NCI-H1436 (cell line): ENCODE measurements around the gene PAMR1.

Experiments used
- DNase-seq: peaks from one replicate; lab custom pipeline; 2025; lab: John Stamatoyannopoulos, UW

The PAMR1 gene

DNA sequence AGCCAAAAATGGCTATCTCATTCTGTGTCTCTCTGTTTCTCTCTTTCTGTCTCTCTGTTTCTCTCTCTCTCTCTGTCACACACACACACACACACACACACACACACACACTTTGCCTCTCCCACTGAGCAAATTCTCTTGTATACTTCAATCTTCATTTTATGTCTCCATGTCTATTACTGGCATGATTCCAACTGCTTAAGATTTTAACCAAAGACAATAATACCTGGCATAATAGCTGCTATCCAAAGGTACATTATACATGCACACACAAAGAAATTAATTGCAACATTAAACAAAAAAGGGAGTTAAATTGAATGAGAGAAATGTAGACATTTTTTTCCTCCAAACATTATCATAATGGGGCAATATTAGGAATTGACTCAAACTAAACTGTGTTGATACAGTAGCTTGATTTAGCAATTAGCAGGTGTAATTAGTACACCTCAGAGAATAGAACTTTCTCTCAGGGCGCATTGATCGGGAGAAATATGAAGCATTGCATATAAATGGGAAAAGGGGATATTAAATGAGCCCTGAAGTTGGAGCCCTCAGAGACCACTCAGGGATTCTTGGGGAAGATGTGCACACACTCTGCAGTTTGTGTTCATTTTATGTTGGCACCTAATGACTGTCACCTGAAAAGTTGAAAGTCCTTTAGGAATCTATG, 88.7 kb downstream of the PAMR1 start:
- no peak for DNase-seq

GRCh38 chr11:35433588-35433987, 91.8 kb downstream of the PAMR1 start:
- DNase-seq = no peak

DNA sequence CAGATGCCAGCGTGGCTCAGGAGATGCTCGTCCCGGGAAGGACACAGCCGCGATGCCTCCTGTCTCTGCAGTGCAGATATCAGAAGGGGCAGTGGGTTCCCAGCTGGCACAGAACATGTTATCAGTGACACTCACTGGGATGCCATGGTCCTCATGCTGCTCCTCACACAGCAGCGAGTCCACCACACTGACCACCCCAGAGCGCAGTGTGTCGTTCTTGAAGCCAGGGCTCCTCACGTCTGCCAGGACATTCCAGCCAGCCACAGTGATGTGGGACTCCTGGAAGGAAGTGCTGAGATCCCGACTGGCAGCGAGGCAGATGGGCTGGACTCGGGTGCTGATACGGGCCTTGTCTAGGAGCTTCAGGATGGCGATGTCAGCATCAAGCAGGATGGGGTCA, 93.0 kb downstream of the PAMR1 start:
- no peak for DNase-seq

DNA sequence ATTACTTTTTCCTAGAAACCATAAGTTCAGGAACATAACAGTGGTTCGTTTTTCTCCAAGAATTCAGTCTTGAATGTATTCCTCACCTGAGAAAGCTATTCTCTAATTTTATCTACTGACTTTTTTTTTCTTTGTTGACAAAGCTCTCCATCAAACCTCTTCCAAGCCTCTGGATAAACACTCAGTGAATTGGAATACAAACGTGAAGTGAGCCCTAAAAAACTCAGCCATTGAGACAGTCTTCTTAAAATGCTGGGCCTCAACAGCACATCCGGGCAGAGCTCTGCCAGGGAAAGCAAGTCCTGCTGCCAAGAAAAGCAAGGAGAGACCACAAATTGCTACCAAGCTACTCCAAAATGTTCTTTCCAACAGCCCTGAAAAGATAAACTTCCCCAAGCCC, 98.3 kb downstream of the PAMR1 start:
- no peak for DNase-seq

GRCh38 chr11:35426351-35426750, 99.1 kb downstream of the PAMR1 start:
- DNase-seq = no peak

GRCh38 chr11:35425603-35426212, 99.7 kb downstream of the PAMR1 start:
- no peak for DNase-seq

- DNase-seq = no peak
Measured at GRCh38 chr11:35424157-35424940, 101.1 kb downstream of the PAMR1 start.

GRCh38 chr11:35420371-35420770, 105.0 kb downstream of the PAMR1 start:
- no peak for DNase-seq

- DNase-seq = no peak
Measured at GRCh38 chr11:35419830-35420333, 105.5 kb downstream of the PAMR1 start.

DNA sequence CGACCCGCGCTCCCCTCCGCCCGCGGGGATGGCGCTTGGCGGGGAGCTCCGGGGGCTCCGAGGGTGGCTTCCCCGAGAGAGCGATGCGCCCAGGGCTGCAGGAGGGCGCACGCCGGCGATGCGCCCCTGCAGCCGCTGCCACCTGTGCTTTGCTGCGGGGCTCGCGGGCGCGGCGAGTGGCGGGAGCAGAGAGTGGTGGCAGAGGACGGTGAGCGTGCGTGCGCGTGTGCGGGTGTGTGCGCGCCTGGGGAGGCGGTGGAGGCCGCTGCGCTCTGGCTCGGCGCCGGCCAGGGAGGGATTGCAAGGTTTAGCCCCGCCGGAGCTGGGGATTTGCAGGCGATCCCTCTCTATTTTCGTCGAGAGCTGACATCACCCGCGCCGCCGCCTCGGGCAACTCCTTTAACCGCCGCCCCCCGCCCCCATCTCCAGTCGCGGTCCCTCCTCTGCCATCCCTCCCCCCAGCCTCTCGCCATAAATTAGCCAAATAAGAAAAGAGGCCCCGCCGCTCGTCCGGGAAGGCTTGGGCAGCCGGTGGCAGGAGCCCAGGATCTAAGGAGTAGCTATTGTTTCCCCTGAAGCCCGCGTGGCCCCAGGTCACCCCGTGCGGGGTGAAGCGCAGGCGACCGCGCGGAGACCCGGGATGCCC, 106.1 kb downstream of the PAMR1 start, which contains the start of gene SLC1A2:
TSS of gene SLC1A2 (minus strand) at position 375 of the 646 bp plus-strand sequence. CDS start 592 bp downstream, outside the sequence.
- peak; percentile 6 for DNase-seq

GRCh38 chr11:35418282-35419183, 106.9 kb downstream of the PAMR1 start:
- DNase-seq = no peak

GRCh38 chr11:35415487-35415886, 109.9 kb downstream of the PAMR1 start:
- no peak for DNase-seq

- no peak for DNase-seq
Measured at GRCh38 chr11:35414776-35415175, 110.6 kb downstream of the PAMR1 start.

DNA sequence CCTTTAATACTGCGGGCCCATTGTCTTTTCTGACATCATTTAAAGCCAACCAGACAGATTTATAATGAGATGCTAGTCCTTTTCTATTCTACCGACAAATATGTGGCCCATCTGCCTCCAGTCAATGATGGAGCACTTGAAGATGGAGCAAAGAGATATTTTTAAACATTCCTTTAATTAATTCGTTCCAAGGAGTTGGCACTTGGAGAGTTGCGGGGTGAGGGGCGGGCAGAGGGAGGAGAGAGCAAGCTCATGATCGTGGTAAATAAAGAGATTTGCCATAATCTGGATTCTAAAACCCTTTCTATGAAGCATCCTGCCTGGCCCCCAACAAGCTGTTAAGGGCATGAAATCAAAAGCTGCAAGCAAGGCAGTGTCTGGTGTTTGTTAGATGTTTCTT, 111.1 kb downstream of the PAMR1 start:
- no peak for DNase-seq

DNA sequence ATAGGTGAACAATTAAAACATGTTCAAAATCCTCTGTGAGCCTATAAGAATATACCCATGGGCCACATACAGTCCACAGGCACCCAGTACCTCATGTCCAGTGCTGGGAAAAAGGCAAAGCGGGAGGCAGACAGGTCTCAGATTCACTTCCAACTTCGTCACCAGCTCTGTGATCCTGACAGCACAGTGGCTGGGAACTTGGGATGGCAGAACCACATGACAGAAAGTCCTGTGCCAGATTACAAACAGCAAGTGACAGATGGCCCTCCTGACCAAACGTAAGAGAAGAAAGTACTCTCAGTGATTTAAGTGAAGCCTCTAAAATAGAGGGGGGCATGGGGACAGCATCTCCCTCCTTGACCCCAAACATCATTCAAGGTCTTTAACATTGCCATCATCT, 111.8 kb downstream of the PAMR1 start:
- no peak for DNase-seq

DNA sequence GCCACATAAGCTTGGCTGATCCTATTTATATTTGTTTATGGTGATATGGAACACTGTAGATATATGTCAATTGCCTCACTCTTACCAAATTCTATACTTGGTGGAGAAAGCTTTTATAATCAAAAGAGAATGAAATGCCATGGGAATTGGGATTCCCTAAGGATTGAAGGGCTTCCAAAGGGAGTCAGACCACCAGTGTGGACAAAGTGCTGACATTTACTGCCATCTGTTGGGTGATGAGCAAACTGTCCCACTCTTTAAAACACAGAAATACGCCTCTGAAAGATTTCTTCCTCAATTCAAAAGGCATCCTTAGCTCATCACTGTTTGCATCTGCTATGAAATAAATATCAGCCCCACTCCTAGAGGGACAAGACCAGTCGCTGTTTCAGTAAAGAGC, 113.1 kb downstream of the PAMR1 start:
- no peak for DNase-seq

GRCh38 chr11:35407041-35407440, 118.4 kb downstream of the PAMR1 start:
- DNase-seq = no peak

GRCh38 chr11:35404388-35404775, 121.0 kb downstream of the PAMR1 start:
- DNase-seq = no peak

- no peak for DNase-seq
Measured at GRCh38 chr11:35403765-35404387, 121.5 kb downstream of the PAMR1 start.

DNA sequence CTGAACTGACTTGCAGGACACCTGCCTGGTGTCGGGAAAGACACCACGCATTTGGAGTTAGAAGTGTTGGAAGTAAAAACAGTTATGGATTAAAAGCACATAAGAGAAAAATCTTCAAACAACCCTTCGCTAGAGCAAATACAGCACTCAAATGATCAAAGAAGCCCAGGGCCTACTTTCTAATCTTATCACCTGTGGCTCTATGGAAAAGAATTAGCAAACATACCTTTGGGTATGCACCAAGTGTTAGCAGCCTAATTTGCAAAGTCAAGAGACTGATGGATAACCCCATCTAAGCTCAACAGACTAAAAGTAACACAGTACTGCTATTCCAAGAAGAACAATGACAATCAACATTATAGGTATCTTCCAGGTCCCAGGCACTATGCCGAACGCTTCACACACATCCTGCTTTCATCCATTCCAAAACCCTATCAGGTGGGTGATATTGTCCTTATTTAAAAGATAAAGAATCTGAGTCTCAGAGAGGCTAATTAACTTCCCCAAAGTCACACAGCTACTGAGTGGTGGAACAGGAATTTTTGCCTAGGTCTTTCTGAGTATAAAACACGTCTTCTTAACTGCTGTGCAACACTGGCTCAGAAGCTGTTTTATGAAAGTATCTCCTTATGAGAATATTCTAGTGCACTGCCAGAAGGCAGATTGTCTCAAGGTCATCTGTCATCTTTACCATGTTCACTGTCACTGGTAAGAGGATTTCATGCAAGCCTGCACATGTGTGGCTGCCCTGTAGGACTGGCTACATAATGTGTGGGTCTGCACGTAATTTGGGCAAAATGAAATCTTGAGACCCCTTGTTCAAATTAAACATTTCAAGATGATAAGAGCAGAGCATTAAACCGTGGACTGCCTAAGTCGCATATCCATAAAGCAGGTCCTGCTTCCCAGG, 122.4 kb downstream of the PAMR1 start:
- DNase-seq = no peak
